T follicular helper cell (primary cell): ENCODE data around the gene LRRC36.

Source experiments
- DNase-seq: peaks from one replicate; pipeline ENCODE4 v3.0.0-alpha.2; 2020; ENCODE audit warnings: low read depth

Gene LRRC36

GRCh38 chr16:67294171-67294757, 32.4 kb upstream of the LRRC36 start:
- no peak for DNase-seq

GRCh38 chr16:67294938-67295361, 31.7 kb upstream of the LRRC36 start:
- no peak for DNase-seq

- DNase-seq: no peak
These were observed 30.2 kb upstream of the LRRC36 start for GRCh38 chr16:67296420-67296819.

GRCh38 chr16:67298277-67298676, 28.3 kb upstream of the LRRC36 start:
- DNase-seq: no peak

GRCh38 chr16:67299269-67299668, 27.3 kb upstream of the LRRC36 start:
- no peak for DNase-seq

- DNase-seq: no peak
These were observed 25.4 kb upstream of the LRRC36 start for GRCh38 chr16:67301080-67301782.

- DNase-seq: no peak
These were observed 24.5 kb upstream of the LRRC36 start for GRCh38 chr16:67302076-67302475.

GRCh38 chr16:67302970-67303369, 23.6 kb upstream of the LRRC36 start:
- DNase-seq: no peak

GRCh38 chr16:67304020-67304419, 22.6 kb upstream of the LRRC36 start:
- DNase-seq: no peak

GRCh38 chr16:67305216-67306071, 21.2 kb upstream of the LRRC36 start:
- no peak for DNase-seq

GRCh38 chr16:67310561-67310960, 16.1 kb upstream of the LRRC36 start:
- no peak for DNase-seq

GRCh38 chr16:67311607-67312488, 14.8 kb upstream of the LRRC36 start:
- no peak for DNase-seq

- no peak for DNase-seq
These were observed 13.9 kb upstream of the LRRC36 start for GRCh38 chr16:67312719-67313118.

GRCh38 chr16:67317853-67318252, 8.8 kb upstream of the LRRC36 start:
- no peak for DNase-seq

GRCh38 chr16:67326115-67326471, 522 bp upstream of the LRRC36 start:
- no peak for DNase-seq

GRCh38 chr16:67327743-67328142, 1.1 kb downstream of the LRRC36 start:
- no peak for DNase-seq

- DNase-seq: no peak
These were observed 3.3 kb downstream of the LRRC36 start for GRCh38 chr16:67329901-67330300.

GRCh38 chr16:67333315-67333714, 6.7 kb downstream of the LRRC36 start:
- DNase-seq: no peak

GRCh38 chr16:67336116-67336515, 9.5 kb downstream of the LRRC36 start:
- DNase-seq: no peak

GRCh38 chr16:67336648-67337047, 10.0 kb downstream of the LRRC36 start:
- no peak for DNase-seq

- no peak for DNase-seq
These were observed 12.8 kb downstream of the LRRC36 start for GRCh38 chr16:67339453-67339852.

- no peak for DNase-seq
These were observed 14.6 kb downstream of the LRRC36 start for GRCh38 chr16:67341250-67341649.
